SU-DHL-6 (cell line): ENCODE data around the gene G3BP1.

ENCODE experiments used
- EZH2phosphoT487 ChIP-seq: fragments of 200-600 bp; sonication (generic), shearing (Covaris generic); conservative IDR thresholded peaks from 2 replicates; pipeline ENCODE4 v1.6.1; 2018; ENCODE audit warnings: mild to moderate bottlenecking, antibody characterized with exemption, low read length, moderate library complexity, mixed read lengths
- TF ChIP-seq, protein P1 (sequence below): fragments of 200-600 bp; sonication (generic); IDR thresholded peaks from one replicate; pipeline ENCODE4 v1.5.1; 2017; ENCODE audit warnings: antibody characterized with exemption, mild to moderate bottlenecking, low read length, moderate library complexity; ENCODE audit not compliant: insufficient read depth, poor library complexity, severe bottlenecking

- TF ChIP-seq EZH2phosphoT487 = no peak
- TF ChIP-seq, protein P1, sequence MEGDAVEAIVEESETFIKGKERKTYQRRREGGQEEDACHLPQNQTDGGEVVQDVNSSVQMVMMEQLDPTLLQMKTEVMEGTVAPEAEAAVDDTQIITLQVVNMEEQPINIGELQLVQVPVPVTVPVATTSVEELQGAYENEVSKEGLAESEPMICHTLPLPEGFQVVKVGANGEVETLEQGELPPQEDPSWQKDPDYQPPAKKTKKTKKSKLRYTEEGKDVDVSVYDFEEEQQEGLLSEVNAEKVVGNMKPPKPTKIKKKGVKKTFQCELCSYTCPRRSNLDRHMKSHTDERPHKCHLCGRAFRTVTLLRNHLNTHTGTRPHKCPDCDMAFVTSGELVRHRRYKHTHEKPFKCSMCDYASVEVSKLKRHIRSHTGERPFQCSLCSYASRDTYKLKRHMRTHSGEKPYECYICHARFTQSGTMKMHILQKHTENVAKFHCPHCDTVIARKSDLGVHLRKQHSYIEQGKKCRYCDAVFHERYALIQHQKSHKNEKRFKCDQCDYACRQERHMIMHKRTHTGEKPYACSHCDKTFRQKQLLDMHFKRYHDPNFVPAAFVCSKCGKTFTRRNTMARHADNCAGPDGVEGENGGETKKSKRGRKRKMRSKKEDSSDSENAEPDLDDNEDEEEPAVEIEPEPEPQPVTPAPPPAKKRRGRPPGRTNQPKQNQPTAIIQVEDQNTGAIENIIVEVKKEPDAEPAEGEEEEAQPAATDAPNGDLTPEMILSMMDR = no peak
These were observed 32.4 kb upstream of the G3BP1 start for GRCh38 chr5:151739395-151739794.
